ENCODE measurements around the gene TRIM34. TPM values are rescaled to one million over a fixed set of nuclear protein-coding genes. Genes with fewer than 3 reads are reported as not detected.

The TRIM34 gene
- total and polyA plus RNA-seq, 10 of the 15 experiments (the other 5 are each of a cell fraction or from before 2014, with no cell fraction given): 16.7 to 51.4 (median 21.5) TPM

- FAIRE-seq (no peak), ATAC-seq (no peak), DNase-seq (ENCODE audit: low read depth, low spot score) (no peak)
- H3K9me3 ChIP-seq (replicated peaks; ENCODE audit: control insufficient read depth, insufficient read depth, low read length): no peaks in the 10 kb centered on the region; the same call in 2 of the 3 replicates
- in situ Hi-C loops (cut with MboI) (no loop called here), intact Hi-C loops (cut with micrococcal nuclease; ENCODE audit: unreplicated experiment) (no loop called here)
- no peaks in the 10 kb centered on the region for H3K4me1 ChIP-seq (ENCODE audit: control insufficient read depth, insufficient read depth, low read length)
- SMC1A ChIA-PET (ENCODE audit: uncharacterized antibody, unreplicated experiment): no interaction called here
- no peak overlapping the region for H3K27ac ChIP-seq (ENCODE audit: control insufficient read depth, insufficient read depth)
- H3K9ac ChIP-seq (ENCODE audit: control insufficient read depth, insufficient read depth, low read length): no peak overlapping the region
- H3K4me2 ChIP-seq (ENCODE audit: control insufficient read depth, insufficient read depth): no peak overlapping the region
- RAD21 ChIA-PET (ENCODE audit: unreplicated experiment): no interaction called here
- CTCF ChIA-PET: no interaction called here
- H3K36me3 ChIP-seq (ENCODE audit: control insufficient read depth in 2 of 2, insufficient read depth in 2 of 2, low read length in 1 of 2): peaks cover 0 to 4% of the 10 kb centered on the region in 2 experiments; a peak in 1 of 4 replicates
- no peak overlapping the region for H3K4me3 ChIP-seq
- H3K27me3 ChIP-seq (replicated peaks in 1 of 2; ENCODE audit: control insufficient read depth in 2 of 2, insufficient read depth in 2 of 2, low read length in 1 of 2): no peaks in the 10 kb centered on the region
- BruUV-seq (replicated peaks): no TSS peak
- no peaks in the 10 kb centered on the region for H3K79me2 ChIP-seq (ENCODE audit: control insufficient read depth, insufficient read depth, low read length)
- H2AFZ ChIP-seq (ENCODE audit: control insufficient read depth, low read depth, low read length): no peak overlapping the region
- TF ChIP-seq SMAD5 (IDR thresholded peaks at IDR 0.05; ENCODE audit: low read depth) (no peak), KAT2A (conservative IDR thresholded peaks at IDR 0.05; ENCODE audit: control insufficient read depth, low read depth, low read length) (no peak), GATAD2B (conservative IDR thresholded peaks at IDR 0.05; ENCODE audit: low read depth) (no peak), NKRF (conservative IDR thresholded peaks at IDR 0.05) (no peak), POU2F2 (IDR thresholded peaks at IDR 0.05; ENCODE audit: borderline replicate concordance, low read depth, low read length) (no peak)
- POLR2A ChIA-PET: no interaction called here
- 97% methylated on average over 5 of the region's 5 CpGs for WGBS (ENCODE audit: insufficient coverage, insufficient replicate concordance, low lambda C conversion rate, missing lambda C conversion rate)
- H4K20me1 ChIP-seq (ENCODE audit: control insufficient read depth, insufficient read depth): no peaks in the 10 kb centered on the region
These were observed 33.5 kb downstream of the TRIM34 start for GRCh38 chr11:5658318-5658717.

GRCh38 chr11:5663511-5663910 is 38.7 kb downstream of the TRIM34 start:
- intact Hi-C loops (cut with micrococcal nuclease; ENCODE audit: unreplicated experiment) (no loop called here), in situ Hi-C loops (cut with MboI) (no loop called here)
- no peak overlapping the region for H2AFZ ChIP-seq (ENCODE audit: control insufficient read depth, low read depth, low read length)
- ATAC-seq: no peak
- ChIA-PET SMC1A (ENCODE audit: uncharacterized antibody, unreplicated experiment) (interaction anchor here (1.5 to 2.5 kb wide), 2 partner anchors 7 to 15 kb away, joined by 3 to 10 read pairs; no protein-coding TSS in a partner anchor), POLR2A (interaction anchor here (0.7 kb wide), 2 partner anchors 165 to 739 kb away, joined by 3 to 5 read pairs; no protein-coding TSS in a partner anchor), CTCF (no interaction called here), RAD21 (ENCODE audit: unreplicated experiment) (interaction anchor here (0.8 kb wide), 1 partner anchor 15 kb away, joined by 3 read pairs; no protein-coding TSS in a partner anchor)
- no TSS peak for BruUV-seq (replicated peaks)
- no peaks in the 10 kb centered on the region for H3K79me2 ChIP-seq (ENCODE audit: control insufficient read depth, insufficient read depth, low read length)
- no peak overlapping the region for H3K4me2 ChIP-seq (ENCODE audit: control insufficient read depth, insufficient read depth)
- no peaks in the 10 kb centered on the region for H3K4me1 ChIP-seq (ENCODE audit: control insufficient read depth, insufficient read depth, low read length)
- no peaks in the 10 kb centered on the region for H4K20me1 ChIP-seq (ENCODE audit: control insufficient read depth, insufficient read depth)
- H3K36me3 ChIP-seq (ENCODE audit: control insufficient read depth in 2 of 2, insufficient read depth in 2 of 2, low read length in 1 of 2): peaks cover 0 to 20% of the 10 kb centered on the region in 2 experiments; a peak in 3 of 4 replicates
- FAIRE-seq: no peak
- DNase-seq (ENCODE audit: low read depth, low spot score): no peak
- no peak overlapping the region for H3K4me3 ChIP-seq
- H3K27me3 ChIP-seq (replicated peaks in 1 of 2; ENCODE audit: control insufficient read depth in 2 of 2, insufficient read depth in 2 of 2, low read length in 1 of 2): no peaks in the 10 kb centered on the region
- no peak overlapping the region for H3K27ac ChIP-seq (ENCODE audit: control insufficient read depth, insufficient read depth)
- no peaks in the 10 kb centered on the region for H3K9me3 ChIP-seq (replicated peaks; ENCODE audit: control insufficient read depth, insufficient read depth, low read length)
- H3K9ac ChIP-seq (ENCODE audit: control insufficient read depth, insufficient read depth, low read length): no peak overlapping the region
- 95% methylated on average over 2 of the region's 2 CpGs for WGBS (ENCODE audit: insufficient coverage, insufficient replicate concordance, low lambda C conversion rate, missing lambda C conversion rate)
- TF ChIP-seq PKNOX1 (IDR thresholded peaks at IDR 0.05) (no peak), CEBPZ (IDR thresholded peaks at IDR 0.05; ENCODE audit: low read depth, low read length) (no peak), MEF2B (IDR thresholded peaks at IDR 0.05; ENCODE audit: partially characterized antibody, poor library complexity, severe bottlenecking) (no peak), BCL3 (IDR thresholded peaks at IDR 0.05; ENCODE audit: borderline replicate concordance, insufficient read depth, low read depth, low read length, poor library complexity, severe bottlenecking) (no peak)
